ENCODE data around the gene POC5. TPM values are rescaled to one million over a fixed set of nuclear protein-coding genes. Genes with fewer than 3 reads are reported as not detected.

The POC5 gene
- total and polyA plus RNA-seq, 2 of the 4 experiments (the other 2 are of a cell fraction), result 6.6 to 12.9 TPM

- Histone ChIP-seq H3K4ac (ENCODE audit: low read depth, low read length) (no peak overlapping the region), H2AFZ (replicated peaks; ENCODE audit: low read length, poor library complexity) (no peak overlapping the region), H2BK15ac (ENCODE audit: low read depth, low read length) (no peak overlapping the region), H3K9me1 (ENCODE audit: insufficient read depth, low read length) (no peaks in the 10 kb centered on the region), H4K20me1 (ENCODE audit: insufficient read depth, low read length) (no peaks in the 10 kb centered on the region), H3K4me2 (ENCODE audit: low read depth, low read length) (no peak overlapping the region), H3K36me3 (ENCODE audit: control insufficient read depth, insufficient read depth, low read length) (no peaks in the 10 kb centered on the region), H4K91ac (ENCODE audit: insufficient read depth, low read depth, low read length) (no peak overlapping the region), H3K23ac (ENCODE audit: low read depth, low read length) (no peak overlapping the region), H3K27me3 (ENCODE audit: control insufficient read depth, insufficient read depth, low read length) (no peaks in the 10 kb centered on the region), H3K9me3 (ENCODE audit: control insufficient read depth, insufficient read depth, low read length) (no peaks in the 10 kb centered on the region), H3K9ac (ENCODE audit: low read depth, low read length) (no peak overlapping the region), H3K4me3 (ENCODE audit: insufficient read depth, low read depth, low read length) (no peak overlapping the region), H2BK20ac (ENCODE audit: low read depth, low read length) (no peak overlapping the region), H3K27ac (ENCODE audit: insufficient read depth, low read length) (no peak overlapping the region), H4K5ac (ENCODE audit: low read depth, low read length) (no peak overlapping the region), H3K56ac (ENCODE audit: extremely low read depth, insufficient read depth, low read length) (no peak overlapping the region), H3K79me1 (ENCODE audit: low read depth in 1 of 2, low read length in 2 of 2) (no peaks in the 10 kb centered on the region), H3K4me1 (ENCODE audit: control insufficient read depth, insufficient read depth, low read length) (no peaks in the 10 kb centered on the region; the same call in 1 of the 2 replicates), H3K14ac (replicated peaks; ENCODE audit: low read depth, low read length) (no peak overlapping the region), H2BK5ac (ENCODE audit: low read depth, low read length, poor library complexity, severe bottlenecking) (no peak overlapping the region), H2BK120ac (ENCODE audit: low read depth, low read length) (no peak overlapping the region), H2AK9ac (replicated peaks; ENCODE audit: low read depth, low read length, poor library complexity) (peak overlapping the region; percentile 38), H3K18ac (ENCODE audit: low read depth, low read length) (no peak overlapping the region), H4K8ac (ENCODE audit: low read depth in 2 of 2, low read length in 2 of 2) (no peak overlapping the region), H2AK5ac (ENCODE audit: low read depth, low read length) (no peak overlapping the region)
- intact Hi-C loops (cut with micrococcal nuclease) (no loop called here), dilution Hi-C loops (cut with HindIII; ENCODE audit: low sequenced_read_pairs, unreplicated experiment) (no loop called here), in situ Hi-C loops (cut with MboI; ENCODE audit: low sequenced_read_pairs) (no loop called here)
- TF ChIP-seq BHLHE40 (IDR thresholded peaks at IDR 0.05; ENCODE audit: low read depth, low read length) (no peak), RCOR1 (IDR thresholded peaks at IDR 0.05; ENCODE audit: insufficient replicate concordance, low read length) (no peak), FOS (IDR thresholded peaks at IDR 0.05; ENCODE audit: low read depth, low read length) (no peak)
- ChIA-PET CTCF (interaction anchor here (0.7 kb wide), 1 partner anchor 1584 kb away, joined by 4 read pairs; no protein-coding TSS in a partner anchor), POLR2A (ENCODE audit: unreplicated experiment) (no interaction called here)
- DNase-seq (no peak), ATAC-seq (ENCODE audit: low read depth) (no peak)
- BruUV-seq (replicated peaks), result no TSS peak
- WGBS, 2 experiments (ENCODE audit: extremely low coverage in 2 of 2, insufficient read length in 1 of 2), result 100% methylated on average over 2 of the region's 16 CpGs; no CpG with 5 or more reads in 1 of the 2 experiments
These were observed 56.4 kb downstream of the POC5 start for GRCh38 chr5:75660678-75661465.

Measured in IMR-90 (cell line).